ENCODE measurements around the gene TFIP11. TPM values are rescaled to one million over a fixed set of nuclear protein-coding genes. Genes with fewer than 3 reads are reported as not detected.

The TFIP11 gene
- total and polyA plus RNA-seq, 2 of the 8 experiments (the other 6 are each of a cell fraction or from before 2014, with no cell fraction given) = 18.1 to 28.3 TPM

DNA sequence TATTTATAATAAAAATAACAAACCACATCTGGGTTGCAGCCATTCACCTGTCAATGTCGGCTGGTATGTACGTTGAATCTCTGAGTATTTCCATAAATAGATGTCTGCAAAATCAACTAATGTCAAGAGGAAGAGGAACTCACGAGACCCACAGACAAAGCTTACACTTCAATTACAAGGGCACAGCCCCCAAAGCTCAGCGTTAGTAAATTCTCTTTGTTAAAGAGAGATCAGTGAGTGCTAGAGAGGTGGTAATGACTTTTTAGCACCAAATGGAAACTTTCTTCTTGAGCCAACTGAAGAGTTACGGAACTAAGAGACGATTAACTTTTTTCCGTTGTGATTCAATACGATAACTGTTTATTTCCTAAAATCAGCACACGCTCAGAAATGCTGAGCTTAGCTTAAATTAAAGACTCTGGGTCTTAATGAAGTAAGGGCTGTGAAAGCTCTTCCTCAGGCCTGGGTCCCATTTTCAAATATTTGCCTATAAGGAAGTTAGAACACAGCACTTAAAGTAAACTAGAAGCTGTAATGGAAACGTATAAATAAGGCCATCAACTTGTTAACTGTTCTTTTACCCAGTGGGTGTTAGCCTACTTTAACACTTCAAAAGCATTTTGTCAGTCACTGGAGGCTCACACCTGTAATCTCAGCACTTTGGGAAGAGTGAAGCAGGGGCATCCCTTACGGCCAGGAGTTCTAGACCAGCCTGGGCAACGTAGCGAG, 22.8 kb upstream of the TFIP11 start (continued):
- TF ChIP-seq, protein P1, sequence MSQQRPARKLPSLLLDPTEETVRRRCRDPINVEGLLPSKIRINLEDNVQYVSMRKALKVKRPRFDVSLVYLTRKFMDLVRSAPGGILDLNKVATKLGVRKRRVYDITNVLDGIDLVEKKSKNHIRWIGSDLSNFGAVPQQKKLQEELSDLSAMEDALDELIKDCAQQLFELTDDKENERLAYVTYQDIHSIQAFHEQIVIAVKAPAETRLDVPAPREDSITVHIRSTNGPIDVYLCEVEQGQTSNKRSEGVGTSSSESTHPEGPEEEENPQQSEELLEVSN (IDR thresholded peaks at IDR 0.05) = no peak
- TF ChIP-seq TEAD4 (IDR thresholded peaks at IDR 0.05; ENCODE audit: low read depth, low read length) = no peak
- no peak for TF ChIP-seq SAP30 (IDR thresholded peaks at IDR 0.05; ENCODE audit: insufficient read depth, insufficient replicate concordance, low read length)
- TF ChIP-seq SIRT6 (IDR thresholded peaks at IDR 0.05; ENCODE audit: low read length) = no peak
- TF ChIP-seq RXRA (IDR thresholded peaks at IDR 0.05; ENCODE audit: insufficient read depth, low read depth, low read length) = no peak
- TF ChIP-seq CTBP2 (IDR thresholded peaks at IDR 0.05; ENCODE audit: borderline replicate concordance, insufficient read depth, insufficient read length, low read length) = no peak
- no peak for TF ChIP-seq RAD21 (IDR thresholded peaks at IDR 0.05 in 1 of 2, conservative IDR thresholded peaks at IDR 0.05 in 1 of 2; ENCODE audit: low read depth in 2 of 2, low read length in 2 of 2)
- TF ChIP-seq ASH2L (IDR thresholded peaks at IDR 0.05; ENCODE audit: low read length) = no peak
- TF ChIP-seq MAX (IDR thresholded peaks at IDR 0.05) = no peak
- TF ChIP-seq ATF3 (IDR thresholded peaks at IDR 0.05; ENCODE audit: insufficient read depth, low read depth, low read length) = no peak
